Stimulated activated CD4-positive, alpha-beta T cell treated with anti-CD3 and anti-CD28 coated beads, Interleukin-1b, Interleukin-23, amount 100 ng/mL, for 48 hours (primary cell): ENCODE data around the gene C15orf62.

ENCODE experiments used
- DNase-seq: peaks from one replicate; pipeline ENCODE4 v3.0.0-alpha.2; 2020

The C15orf62 gene

GRCh38 chr15:40785814-40786213 is 16.0 kb downstream of the C15orf62 start:
- no peak for DNase-seq

DNA sequence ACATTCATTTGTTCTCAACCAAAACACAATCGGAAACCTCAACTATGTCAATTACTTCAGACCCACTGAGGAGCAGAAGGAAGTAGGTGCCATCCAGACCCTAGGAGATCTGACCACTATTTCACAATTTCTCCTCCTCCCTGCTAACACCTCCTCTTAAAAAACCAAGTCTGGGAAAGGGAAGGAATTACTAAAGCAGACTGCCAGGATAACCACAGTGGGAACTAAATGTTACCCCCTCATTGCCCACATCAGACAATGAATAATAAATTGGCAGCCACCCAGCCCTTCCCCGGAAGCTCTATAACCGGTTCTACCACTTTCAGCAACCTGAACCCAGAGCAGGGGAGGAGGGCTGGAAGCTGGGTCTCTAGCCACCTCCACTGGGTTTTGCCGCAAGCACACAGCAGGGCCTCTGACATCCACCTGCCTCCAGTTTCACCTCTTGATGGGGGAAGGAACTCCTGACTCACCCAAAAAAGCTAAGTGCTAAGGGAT is 17.6 kb downstream of the C15orf62 start:
- peak; percentile 71 for DNase-seq

DNA sequence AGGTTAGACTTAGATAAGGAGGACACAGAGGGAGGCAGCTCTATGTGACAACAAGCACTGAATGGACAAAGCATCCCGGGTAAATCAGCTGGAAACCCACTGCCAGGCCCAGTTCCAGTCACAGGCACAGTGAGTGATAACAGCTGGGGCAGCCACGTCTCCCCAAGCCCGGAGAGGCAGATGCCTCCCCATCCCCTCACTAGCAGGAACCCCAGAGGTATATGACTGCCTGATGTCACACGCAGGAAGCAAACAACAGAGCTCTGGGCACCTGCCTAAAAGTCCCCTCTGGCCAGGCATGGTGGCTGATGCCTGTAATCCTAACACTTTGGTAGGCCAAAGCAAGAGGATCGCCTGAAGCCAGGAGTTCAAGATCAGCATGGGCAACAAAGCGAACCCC is 18.2 kb downstream of the C15orf62 start:
- no peak for DNase-seq

GRCh38 chr15:40789119-40789518 is 19.3 kb downstream of the C15orf62 start:
- DNase-seq = no peak

GRCh38 chr15:40789999-40790398 is 20.2 kb downstream of the C15orf62 start:
- no peak for DNase-seq

DNA sequence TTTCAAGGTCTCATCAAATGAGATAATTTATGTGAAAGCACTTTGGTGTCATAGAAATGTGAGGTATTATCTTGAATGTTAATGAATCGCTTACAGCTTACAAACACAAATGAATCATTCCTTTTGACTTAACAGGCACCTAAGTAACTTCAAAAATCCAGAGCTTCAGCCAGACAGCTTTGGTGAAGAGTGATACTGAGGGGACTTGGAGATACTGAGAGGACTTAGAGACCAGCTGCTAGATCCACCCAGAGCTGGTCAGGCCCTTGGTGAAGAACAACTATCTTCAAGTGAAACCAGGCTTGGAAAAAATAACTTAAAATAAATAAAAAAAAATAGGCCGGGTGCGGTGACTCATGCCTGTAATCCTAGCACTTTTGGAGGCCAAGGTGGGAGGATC is 20.9 kb downstream of the C15orf62 start:
- DNase-seq = no peak

DNA sequence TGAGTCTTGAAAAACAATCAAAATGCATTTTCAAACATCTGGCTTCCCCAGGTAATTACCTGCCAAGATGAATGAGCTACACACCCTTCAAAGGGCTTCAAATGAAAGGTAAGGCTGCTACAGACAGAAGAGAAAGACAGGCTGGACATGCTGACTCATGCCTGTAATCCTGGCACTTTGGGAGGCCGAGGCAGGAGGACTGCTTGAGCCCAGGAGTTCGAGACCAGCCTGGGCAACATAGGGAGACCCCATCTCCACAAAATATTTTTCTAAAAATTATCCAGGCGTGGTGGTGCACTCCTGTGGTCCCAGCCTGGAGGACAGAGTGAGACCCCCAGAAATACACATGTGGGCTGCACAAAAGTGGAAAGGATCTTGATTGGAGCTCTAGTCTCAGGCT is 22.6 kb downstream of the C15orf62 start:
- no peak for DNase-seq

DNA sequence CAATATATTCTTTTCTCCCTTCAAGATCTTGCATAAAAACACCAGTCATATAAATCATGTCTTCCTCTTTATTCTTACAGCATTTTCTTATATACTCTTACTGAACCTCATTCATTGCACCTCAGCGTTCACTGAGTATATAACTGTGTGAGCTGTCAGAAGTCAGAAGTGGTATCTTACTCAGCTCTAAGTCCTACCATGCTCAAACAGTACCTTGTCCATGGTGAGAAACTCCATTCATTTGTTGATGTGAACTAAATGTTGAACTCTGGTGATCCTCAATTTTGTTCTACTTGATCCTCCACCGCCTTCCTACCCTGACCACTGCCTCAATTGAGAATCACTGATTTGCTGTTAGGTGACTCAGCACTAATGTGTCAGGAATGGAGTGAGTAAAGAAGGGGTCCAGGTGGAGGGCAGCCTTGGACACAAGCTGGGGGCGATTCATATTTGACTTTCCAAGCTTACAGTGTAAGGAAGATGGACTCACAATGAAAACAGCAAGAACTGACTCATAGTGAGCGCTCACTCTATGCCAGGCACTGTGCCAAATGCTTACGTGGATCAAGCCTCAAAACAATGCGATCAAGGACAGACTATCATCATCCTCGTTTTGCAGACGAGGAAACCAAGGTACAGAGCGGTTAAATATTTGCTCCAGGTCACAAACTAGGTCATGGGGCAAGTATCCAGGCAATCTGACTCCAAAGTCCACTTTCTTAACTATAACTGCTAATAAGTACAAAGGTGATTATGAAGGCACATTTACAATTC is 23.6 kb downstream of the C15orf62 start:
- peak; percentile 63 for DNase-seq

- DNase-seq = no peak
Observed at GRCh38 chr15:40796041-40796440, 26.3 kb downstream of the C15orf62 start.

- no peak for DNase-seq
Observed at GRCh38 chr15:40796512-40796911, 26.7 kb downstream of the C15orf62 start.

- no peak for DNase-seq
Observed at GRCh38 chr15:40799523-40799922, 29.7 kb downstream of the C15orf62 start.

- no peak for DNase-seq
Observed at GRCh38 chr15:40803076-40803475, 33.3 kb downstream of the C15orf62 start.

DNA sequence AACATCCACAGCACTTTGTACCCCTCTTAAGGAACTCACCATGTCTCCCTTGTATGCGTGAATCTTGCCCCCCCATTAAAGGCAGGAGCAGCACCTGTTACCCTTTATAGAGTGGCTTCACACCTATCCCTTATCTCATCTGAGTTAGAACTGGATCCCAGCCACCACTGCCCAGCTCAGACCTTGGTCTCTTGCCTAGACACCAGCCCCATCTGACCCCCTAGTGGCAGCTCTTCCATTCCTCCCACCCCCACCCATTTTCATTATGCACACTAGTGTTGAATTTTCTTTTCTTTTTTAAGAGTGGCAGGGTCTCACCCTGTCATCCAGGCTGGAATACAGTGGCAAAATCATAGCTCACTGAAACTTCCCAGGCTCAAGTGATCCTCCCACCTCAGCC is 33.9 kb downstream of the C15orf62 start:
- DNase-seq = no peak

DNA sequence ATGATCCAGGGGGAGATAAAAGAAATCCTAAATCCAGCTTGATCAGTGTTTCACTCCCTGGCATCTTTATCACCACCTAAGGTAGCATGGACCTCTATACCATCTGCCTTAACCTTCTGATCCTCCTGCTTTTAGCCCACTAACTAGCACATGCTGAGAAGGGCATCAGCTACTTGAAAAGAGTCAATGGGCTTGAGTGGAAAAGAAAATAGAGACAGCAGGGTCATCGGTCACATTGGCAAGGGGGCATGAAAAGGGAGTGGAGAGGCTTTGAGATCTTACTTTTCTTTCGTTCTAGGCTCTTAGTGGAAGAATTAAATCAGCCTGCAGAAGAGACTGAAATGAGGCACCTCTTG is 36.9 kb downstream of the C15orf62 start:
- no peak for DNase-seq

- peak; percentile 96 for DNase-seq
Observed at GRCh38 chr15:40807028-40807887, 37.5 kb downstream of the C15orf62 start, which contains the start of the genes DNAJC17 and ZFYVE19. Gene DNAJC17, minus strand, starts transcription at chr15:40807473. Its CDS starts 27 bp downstream, at chr15:40807446. Gene ZFYVE19, plus strand, starts transcription at chr15:40807089. Its CDS starts 501 bp downstream, at chr15:40807590.

DNA sequence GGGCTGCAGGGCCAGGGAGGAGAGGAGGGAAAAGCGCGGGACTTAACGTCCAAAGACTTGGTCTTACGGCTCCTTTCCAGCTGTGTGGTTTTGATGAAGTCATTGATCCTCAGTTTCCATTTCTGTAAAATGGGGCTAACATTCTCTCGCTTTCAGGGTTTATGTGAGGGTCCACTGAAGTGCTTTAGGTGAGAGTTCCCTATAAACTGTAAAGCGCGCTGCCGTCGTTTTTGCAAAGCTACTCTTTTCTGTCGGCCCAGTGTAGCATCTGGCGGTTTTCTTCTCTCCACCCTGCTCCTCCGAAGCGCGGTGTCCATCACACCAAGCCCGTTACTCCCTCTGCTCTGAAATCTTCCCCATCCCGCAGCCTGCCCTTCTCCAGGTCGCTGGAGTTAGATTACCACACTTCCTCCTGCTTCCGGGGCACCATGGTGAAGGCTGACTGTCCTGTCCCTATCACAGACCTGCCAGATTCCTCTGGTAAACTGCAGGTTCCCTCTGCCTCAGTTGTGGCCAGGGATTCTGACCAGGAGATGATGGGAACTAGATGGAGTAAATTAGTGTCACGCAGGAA is 38.2 kb downstream of the C15orf62 start:
- DNase-seq = no peak

DNA sequence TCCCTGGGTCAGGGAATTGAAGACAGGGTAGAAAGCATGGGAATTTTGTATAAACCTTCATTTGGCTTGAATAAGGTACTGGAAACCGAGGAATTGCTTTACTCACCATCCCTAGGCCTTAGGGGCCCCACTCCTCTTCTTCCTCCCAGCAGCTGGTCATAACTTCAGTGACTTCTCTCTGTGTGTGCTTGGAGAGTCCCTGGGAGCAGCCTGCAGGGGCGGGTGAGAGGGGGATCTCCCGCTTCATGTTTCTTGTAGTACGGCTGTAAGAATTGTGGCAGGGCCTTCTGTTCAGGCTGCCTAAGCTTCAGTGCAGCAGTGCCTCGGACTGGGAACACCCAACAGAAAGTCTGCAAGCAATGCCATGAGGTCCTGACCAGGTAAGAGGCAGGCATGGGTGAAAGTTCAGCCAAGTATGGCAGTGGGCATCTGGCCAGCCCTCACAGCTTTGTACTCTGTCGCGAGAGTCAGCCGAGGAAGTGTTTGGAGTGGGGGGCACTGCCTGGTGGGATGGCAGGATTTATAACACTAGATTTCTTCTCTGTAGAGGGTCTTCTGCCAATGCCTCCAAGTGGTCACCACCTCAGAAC is 39.2 kb downstream of the C15orf62 start:
- no peak for DNase-seq

DNA sequence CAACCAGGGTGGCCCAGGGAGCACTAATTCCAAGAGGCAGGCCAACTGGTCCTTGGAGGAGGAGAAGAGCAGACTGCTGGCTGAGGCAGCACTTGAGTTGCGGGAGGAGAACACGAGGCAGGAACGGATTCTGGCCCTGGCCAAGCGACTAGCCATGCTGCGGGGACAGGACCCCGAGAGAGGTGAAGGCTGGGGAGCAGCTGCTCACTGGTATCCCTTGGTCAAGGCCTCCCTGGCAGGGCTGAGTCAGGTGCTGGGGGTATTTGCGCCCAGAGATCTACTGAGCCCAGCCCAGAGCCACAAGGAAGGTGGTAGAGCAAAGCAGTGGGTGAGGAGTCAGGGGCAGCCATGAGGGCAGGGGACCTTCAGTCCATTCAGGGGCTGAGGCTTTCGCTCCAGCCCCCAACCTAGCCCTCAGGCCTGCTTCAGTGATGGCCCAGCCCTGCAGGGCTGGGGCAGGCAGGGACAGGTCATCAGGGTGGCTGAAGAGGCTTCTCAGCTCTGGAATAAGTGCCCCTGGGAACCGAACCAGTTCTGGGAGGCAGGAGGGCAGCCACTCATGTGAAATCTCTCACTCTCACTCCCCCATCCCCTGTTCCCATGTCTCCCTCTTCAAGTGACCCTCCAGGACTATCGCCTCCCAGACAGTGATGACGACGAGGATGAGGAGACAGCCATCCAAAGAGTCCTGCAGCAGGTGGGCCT is 43.1 kb downstream of the C15orf62 start:
- no peak for DNase-seq

DNA sequence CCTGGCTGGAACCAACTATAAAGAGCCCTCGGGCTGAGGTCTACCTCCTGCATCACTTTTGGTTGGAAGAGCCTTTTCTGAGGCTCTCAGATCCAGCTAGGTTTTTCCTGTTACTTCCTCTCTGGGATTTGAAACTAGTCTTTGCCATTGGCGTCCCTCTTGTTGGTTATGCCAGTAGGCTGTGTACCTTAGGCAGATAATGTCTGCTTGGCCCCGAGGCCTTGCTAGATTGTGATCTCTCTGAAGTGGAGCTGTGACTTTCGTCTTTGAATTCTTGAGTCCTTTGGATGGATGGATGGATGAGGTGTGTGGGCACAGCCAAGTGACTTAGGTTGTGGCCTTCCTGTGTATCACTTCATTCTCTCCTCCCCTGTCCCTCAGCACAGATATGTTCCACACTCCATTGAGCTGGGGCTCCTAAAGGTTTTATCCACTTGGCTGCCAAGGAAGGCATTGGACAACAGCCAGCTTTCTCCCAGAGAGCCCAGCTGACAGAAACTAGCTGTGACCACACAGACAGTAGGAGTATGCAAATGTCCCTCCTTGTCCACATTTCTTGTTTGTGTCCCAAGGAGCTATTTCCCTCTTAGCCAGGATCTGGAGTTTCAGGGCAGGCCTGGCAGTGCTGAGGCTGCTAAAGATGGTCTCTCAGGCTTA is 45.4 kb downstream of the C15orf62 start:
- no peak for DNase-seq

DNA sequence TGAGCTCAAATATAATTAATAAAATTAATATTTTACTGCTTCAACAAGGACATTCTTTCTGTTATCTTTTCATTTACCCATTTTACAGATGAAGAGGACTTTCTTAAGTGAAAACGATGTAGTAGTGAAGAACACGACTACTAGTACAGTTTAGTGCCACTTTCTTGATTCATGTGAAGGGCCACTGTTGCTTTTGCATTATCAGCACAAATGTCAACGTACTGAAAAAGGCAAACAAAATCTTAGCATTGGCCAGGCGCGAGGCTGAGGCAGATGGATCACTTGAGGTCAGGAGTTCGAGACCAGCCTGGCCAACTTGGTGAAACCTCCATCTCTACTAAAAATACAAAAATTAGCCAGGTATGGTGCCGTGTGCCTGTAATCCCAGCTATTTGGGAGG is 49.3 kb downstream of the C15orf62 start:
- DNase-seq = no peak

DNA sequence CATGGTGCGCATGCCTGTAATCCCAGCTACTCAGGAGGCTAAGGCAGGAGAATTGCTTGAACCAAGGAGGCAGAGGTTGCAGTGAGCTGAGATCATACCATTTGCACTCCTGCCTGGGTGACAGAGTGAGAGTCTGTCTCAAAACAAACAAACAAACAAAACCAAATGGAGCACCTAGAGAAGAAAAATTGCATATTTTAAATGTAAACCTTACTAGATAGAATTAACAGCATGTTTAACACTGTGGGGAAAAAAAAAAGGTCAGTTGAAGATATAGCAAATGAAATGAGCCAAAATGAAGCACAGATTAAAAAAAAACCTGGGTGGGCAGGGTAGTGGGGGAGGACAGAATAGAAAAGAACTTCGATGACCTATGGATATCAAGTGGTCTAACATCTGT is 51.4 kb downstream of the C15orf62 start:
- no peak for DNase-seq
